Tibial nerve (tissue), 4 donors: Measurements from ENCODE around the gene CYP19A1.

Source experiments
- CTCF ChIP-seq, 5 experiments: fragments of 200-600 bp in 3 of 5; fragments of 450-650 bp in 2 of 5; sonication (generic) in 3 of 5; IDR thresholded peaks; one replicate each; pipeline ENCODE4 v1.5.1; 2016 to 2019; ENCODE audit warnings: antibody characterized with exemption in 5 of 5, mild to moderate bottlenecking in 3 of 5, moderate library complexity in 2 of 5
- EP300 ChIP-seq, 2 donors: sonication (generic); formaldehyde crosslinking; IDR thresholded peaks; one replicate each; pipeline ENCODE4 v1.6.1; 2017; ENCODE audit warnings: antibody characterized with exemption in 2 of 2, mild to moderate bottlenecking in 1 of 2

- TF ChIP-seq CTCF (IDR thresholded peaks at IDR 0.05) (no peak), EP300 (IDR thresholded peaks at IDR 0.05) (no peak)
Measured at GRCh38 chr15:51379390-51379789, 41.0 kb upstream of the CYP19A1 start.
